Measurements from ENCODE around the gene TNS3. TPM values are rescaled to one million over a fixed set of nuclear protein-coding genes. Genes with fewer than 3 reads are reported as not detected.

TNS3 gene
- total and polyA plus RNA-seq, 2 donors (not counting 1 experiment from before 2014, with no cell fraction given) = 11.4 to 77.5 TPM

DNA sequence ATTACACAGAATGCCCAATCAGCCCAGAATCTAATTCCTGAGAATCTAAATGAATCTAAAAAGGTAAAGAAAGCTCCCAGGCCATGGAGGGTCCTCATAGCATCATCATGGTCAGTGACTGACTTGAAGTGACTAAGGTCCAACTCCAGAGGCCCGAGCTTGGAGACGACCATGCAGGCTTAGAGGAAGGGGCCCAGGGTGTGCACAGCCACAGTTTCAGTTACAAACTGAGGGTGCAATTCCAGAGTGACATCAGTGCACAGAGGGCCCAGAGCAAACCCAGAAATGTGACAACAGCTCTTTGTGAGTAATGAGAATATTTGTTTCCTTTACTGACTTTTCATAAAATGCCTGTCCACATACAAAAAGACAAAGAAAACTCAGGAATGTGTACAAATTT lies 170.0 kb downstream of the TNS3 start:
- H3K4me1 Mint-ChIP-seq = no peaks in the 10 kb centered on the region
- intact Hi-C loops (cut with micrococcal nuclease) = no loop called here
- H3K27me3 ChIP-seq (replicated peaks in 1 of 4; ENCODE audit: control extremely low read depth in 1 of 4, control insufficient read depth in 3 of 4, insufficient read depth in 4 of 4, low read length in 3 of 4) = no peaks in the 10 kb centered on the region
- CTCF ChIA-PET = no interaction called here
- H3K4me2 ChIP-seq (replicated peaks; ENCODE audit: low read depth, low read length, poor library complexity, severe bottlenecking) = no peak overlapping the region
- no peak overlapping the region for H2AFZ ChIP-seq (ENCODE audit: insufficient read depth, low read depth, low read length, poor library complexity, severe bottlenecking)
- no peaks in the 10 kb centered on the region for H4K20me1 ChIP-seq (ENCODE audit: control insufficient read depth, insufficient read depth, low read length, poor library complexity, severe bottlenecking)
- no peaks in the 10 kb centered on the region for H3K9me3 ChIP-seq (ENCODE audit: control extremely low read depth in 1 of 3, control insufficient read depth in 2 of 3, insufficient read depth in 1 of 3, low read length in 2 of 3)
- peaks cover 5 to 41% of the 10 kb centered on the region in 2 experiments for H3K36me3 ChIP-seq (replicated peaks in 1 of 2; ENCODE audit: control extremely low read depth in 1 of 2, control insufficient read depth in 1 of 2, extremely low read depth in 1 of 2, insufficient read depth in 2 of 2, low read length in 1 of 2)
- POLR2A ChIA-PET = no interaction called here
- ATAC-seq (ENCODE audit: low read depth) = no peak
- H3K79me2 ChIP-seq (ENCODE audit: control insufficient read depth, insufficient read depth, low read length) = no peaks in the 10 kb centered on the region
- H3K9me3 Mint-ChIP-seq (ENCODE audit: insufficient read depth) = no peaks in the 10 kb centered on the region
- no peaks in the 10 kb centered on the region for H3K4me1 ChIP-seq (ENCODE audit: control insufficient read depth in 2 of 2, insufficient read depth in 2 of 2, low read length in 2 of 2)
- no peak for TF ChIP-seq EZH2 (IDR thresholded peaks at IDR 0.05; ENCODE audit: borderline replicate concordance, insufficient read depth, low read depth, low read length, poor library complexity, severe bottlenecking)
- TF ChIP-seq, protein P1, sequence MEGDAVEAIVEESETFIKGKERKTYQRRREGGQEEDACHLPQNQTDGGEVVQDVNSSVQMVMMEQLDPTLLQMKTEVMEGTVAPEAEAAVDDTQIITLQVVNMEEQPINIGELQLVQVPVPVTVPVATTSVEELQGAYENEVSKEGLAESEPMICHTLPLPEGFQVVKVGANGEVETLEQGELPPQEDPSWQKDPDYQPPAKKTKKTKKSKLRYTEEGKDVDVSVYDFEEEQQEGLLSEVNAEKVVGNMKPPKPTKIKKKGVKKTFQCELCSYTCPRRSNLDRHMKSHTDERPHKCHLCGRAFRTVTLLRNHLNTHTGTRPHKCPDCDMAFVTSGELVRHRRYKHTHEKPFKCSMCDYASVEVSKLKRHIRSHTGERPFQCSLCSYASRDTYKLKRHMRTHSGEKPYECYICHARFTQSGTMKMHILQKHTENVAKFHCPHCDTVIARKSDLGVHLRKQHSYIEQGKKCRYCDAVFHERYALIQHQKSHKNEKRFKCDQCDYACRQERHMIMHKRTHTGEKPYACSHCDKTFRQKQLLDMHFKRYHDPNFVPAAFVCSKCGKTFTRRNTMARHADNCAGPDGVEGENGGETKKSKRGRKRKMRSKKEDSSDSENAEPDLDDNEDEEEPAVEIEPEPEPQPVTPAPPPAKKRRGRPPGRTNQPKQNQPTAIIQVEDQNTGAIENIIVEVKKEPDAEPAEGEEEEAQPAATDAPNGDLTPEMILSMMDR (IDR thresholded peaks at IDR 0.05) = no peak
- no peak overlapping the region for H3K9ac ChIP-seq (ENCODE audit: low read length)
- 93% methylated on average over 2 of the region's 2 CpGs for WGBS (ENCODE audit: insufficient coverage)
- no peak overlapping the region for H3K4me3 Mint-ChIP-seq
- no peak overlapping the region for H3K4me3 ChIP-seq (ENCODE audit: control extremely low read depth in 1 of 5, extremely low read depth in 1 of 5, insufficient read depth in 1 of 5, low read depth in 2 of 5, low read length in 4 of 5)
- H3K27ac Mint-ChIP-seq = no peak overlapping the region
- no peaks in the 10 kb centered on the region for H3K27me3 Mint-ChIP-seq
- H3K27ac ChIP-seq (ENCODE audit: low read length in 2 of 2) = no peak overlapping the region
- no peak for DNase-seq

DNA sequence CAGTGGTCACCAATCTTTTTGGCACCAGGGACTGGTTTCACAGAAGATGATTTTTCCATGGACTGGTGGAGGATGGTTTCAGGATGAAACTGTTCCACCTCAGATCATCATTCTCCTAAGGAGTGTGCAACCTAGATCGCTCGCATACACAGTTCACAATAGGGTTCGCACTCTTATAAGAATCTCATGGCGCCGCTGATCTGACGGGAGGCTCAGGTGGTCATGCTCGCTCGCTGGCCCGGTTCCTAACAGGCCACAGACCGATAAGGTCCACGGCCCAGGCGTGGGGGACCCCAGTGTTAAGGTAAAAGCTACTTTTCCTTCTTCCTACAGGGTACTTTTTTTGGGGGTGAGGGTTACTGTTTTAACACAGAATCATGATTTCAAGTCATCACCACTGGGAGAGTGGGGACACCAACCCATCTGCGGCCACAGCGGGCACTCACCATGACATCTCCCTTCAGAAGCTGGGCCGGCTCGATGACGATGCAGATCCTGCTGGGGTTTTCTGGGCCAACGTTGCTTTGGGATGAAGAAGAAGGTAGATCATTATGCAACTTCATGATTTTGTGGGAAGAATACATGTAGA lies 170.5 kb downstream of the TNS3 start:
- no peaks in the 10 kb centered on the region for H3K4me1 Mint-ChIP-seq
- H3K27me3 Mint-ChIP-seq = no peaks in the 10 kb centered on the region
- TF ChIP-seq, protein P1 (IDR thresholded peaks at IDR 0.05) = no peak
- TF ChIP-seq EZH2 (IDR thresholded peaks at IDR 0.05; ENCODE audit: borderline replicate concordance, insufficient read depth, low read depth, low read length, poor library complexity, severe bottlenecking) = no peak
- Histone ChIP-seq H3K9me3 (ENCODE audit: control extremely low read depth in 1 of 3, control insufficient read depth in 2 of 3, insufficient read depth in 1 of 3, low read length in 2 of 3) (no peaks in the 10 kb centered on the region), H3K9ac (ENCODE audit: low read length) (no peak overlapping the region), H3K4me3 (ENCODE audit: control extremely low read depth in 1 of 5, extremely low read depth in 1 of 5, insufficient read depth in 1 of 5, low read depth in 2 of 5, low read length in 4 of 5) (no peak overlapping the region), H3K27ac (ENCODE audit: low read length in 2 of 2) (no peak overlapping the region), H4K20me1 (ENCODE audit: control insufficient read depth, insufficient read depth, low read length, poor library complexity, severe bottlenecking) (no peaks in the 10 kb centered on the region), H3K79me2 (ENCODE audit: control insufficient read depth, insufficient read depth, low read length) (no peaks in the 10 kb centered on the region), H3K36me3 (replicated peaks in 1 of 2; ENCODE audit: control extremely low read depth in 1 of 2, control insufficient read depth in 1 of 2, extremely low read depth in 1 of 2, insufficient read depth in 2 of 2, low read length in 1 of 2) (peaks cover 5 to 43% of the 10 kb centered on the region in 2 experiments), H2AFZ (ENCODE audit: insufficient read depth, low read depth, low read length, poor library complexity, severe bottlenecking) (no peak overlapping the region), H3K4me1 (ENCODE audit: control insufficient read depth in 2 of 2, insufficient read depth in 2 of 2, low read length in 2 of 2) (no peaks in the 10 kb centered on the region), H3K27me3 (replicated peaks in 1 of 4; ENCODE audit: control extremely low read depth in 1 of 4, control insufficient read depth in 3 of 4, insufficient read depth in 4 of 4, low read length in 3 of 4) (no peaks in the 10 kb centered on the region), H3K4me2 (replicated peaks; ENCODE audit: low read depth, low read length, poor library complexity, severe bottlenecking) (no peak overlapping the region)
- H3K9me3 Mint-ChIP-seq (ENCODE audit: insufficient read depth) = no peaks in the 10 kb centered on the region
- 95% methylated on average over 9 of the region's 18 CpGs for WGBS (ENCODE audit: insufficient coverage)
- no peak for ATAC-seq (ENCODE audit: low read depth)
- intact Hi-C loops (cut with micrococcal nuclease) = no loop called here
- H3K27ac Mint-ChIP-seq = no peak overlapping the region
- ChIA-PET CTCF (no interaction called here), POLR2A (no interaction called here)
- DNase-seq = no peak
- H3K4me3 Mint-ChIP-seq = no peak overlapping the region

All from B cell (primary cell).